Stimulated activated CD8-positive, alpha-beta memory T cell treated with anti-CD3 and anti-CD28 coated beads, Interleukin-12 subunit alpha, Interleukin-12 subunit beta, amount 100 ng/mL, for 24 hours (primary cell): ENCODE data around the gene IRGQ.
"Not testable (repeated sequence)": the region's sequence is repeated elsewhere in the genome, so short reads cannot be mapped to it uniquely, and the experiment has no call there.

Experiments
- DNase-seq: peaks from one replicate; pipeline ENCODE4 v3.0.0-alpha.2; 2020; ENCODE audit errors: extremely low read depth

Gene IRGQ

DNA sequence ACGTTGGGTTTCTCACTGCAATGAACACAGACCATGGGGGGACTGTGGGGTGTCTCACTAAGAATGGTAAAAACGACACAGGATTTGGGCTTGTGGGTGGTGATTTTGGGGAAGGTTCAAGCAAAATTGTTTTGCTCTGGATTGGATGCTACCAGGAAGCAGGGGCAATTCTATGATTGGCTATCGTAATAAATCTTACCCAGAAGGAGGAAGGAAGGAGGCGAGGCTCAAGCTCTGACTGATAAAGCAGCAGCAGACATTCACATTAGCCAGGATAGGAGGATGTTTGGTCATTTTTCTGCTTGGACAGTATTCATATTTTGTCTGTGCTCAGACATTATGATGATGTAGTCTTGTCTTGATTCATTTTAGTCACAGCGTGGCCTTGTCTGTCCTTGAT is 1.9 kb upstream of the IRGQ start:
- no peak for DNase-seq

GRCh38 chr19:43596842-43597461 is 1.0 kb upstream of the IRGQ start:
- DNase-seq, result no peak

DNA sequence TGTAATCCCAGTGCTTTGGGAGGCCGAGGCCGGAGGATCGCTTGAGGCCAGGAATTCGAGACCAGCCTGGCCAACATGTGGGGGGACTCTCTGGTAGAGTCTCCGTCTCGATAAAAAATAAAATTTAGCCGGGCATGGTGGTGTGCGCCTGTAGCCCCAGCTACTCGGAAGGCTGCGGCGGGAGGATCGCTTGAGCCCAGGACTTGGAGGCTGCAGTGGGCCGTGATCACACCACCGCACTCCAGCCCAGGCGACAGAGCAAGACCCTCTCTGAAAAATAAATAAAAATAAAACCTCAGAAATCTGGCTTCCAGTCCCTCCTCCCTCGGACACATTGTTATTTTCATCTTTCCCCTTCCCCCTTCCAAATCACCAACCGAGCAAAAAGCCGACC is 332 bp downstream of the IRGQ start:
- DNase-seq, result no peak

- peak; percentile 9 for DNase-seq
Measured at GRCh38 chr19:43594710-43595604, 977 bp downstream of the IRGQ start.

- no peak for DNase-seq
Measured at GRCh38 chr19:43594081-43594697, 1.7 kb downstream of the IRGQ start.

GRCh38 chr19:43592800-43593350 is 3.1 kb downstream of the IRGQ start:
- DNase-seq, result no peak

DNA sequence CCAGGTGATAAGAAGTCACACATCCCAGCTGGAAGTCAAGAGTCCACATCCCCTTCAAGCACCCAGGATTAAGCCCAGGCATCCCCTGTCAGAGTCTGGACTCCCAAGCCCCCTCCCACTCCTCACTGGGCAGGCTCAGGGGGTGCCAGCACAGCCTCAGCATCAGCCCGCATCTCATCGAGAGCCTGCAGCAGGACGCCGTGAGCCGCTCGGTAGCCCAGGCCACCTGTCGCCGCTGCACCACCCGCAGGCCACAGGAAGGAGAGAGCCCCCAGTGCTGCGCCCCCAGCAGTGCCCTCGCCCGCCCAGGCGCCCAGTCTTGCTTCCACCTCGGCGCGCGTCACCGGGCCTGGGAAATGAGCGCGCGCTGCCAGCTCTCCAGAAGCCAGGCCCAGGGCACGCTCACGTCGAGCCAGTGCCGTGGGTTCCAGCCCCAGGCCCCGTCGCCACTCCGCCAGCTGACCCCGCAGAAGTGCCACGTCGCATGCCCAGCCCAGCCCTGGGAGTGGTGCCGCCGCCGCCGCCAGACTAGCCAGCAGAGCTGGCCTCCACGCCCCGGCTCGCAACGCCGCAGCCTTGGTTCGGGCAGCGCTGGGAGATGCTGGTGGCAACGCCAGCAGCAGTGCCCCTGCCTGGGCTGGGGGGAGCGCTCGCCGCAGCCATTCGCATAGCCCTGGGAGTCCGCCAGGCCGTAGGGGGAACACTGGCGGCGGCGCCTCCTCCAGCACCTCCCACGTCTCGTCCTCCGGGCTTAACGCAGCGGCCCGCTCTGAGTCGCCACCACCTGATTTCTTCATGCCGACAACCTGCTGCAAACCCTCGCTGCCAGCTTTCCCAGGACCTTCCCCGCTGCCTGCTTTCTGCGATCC is 3.8 kb downstream of the IRGQ start:
- DNase-seq, result no peak

- no peak for DNase-seq
Measured at GRCh38 chr19:43589678-43590077, 6.3 kb downstream of the IRGQ start.

GRCh38 chr19:43589277-43589676 is 6.7 kb downstream of the IRGQ start:
- DNase-seq, result no peak

- DNase-seq, result not testable (repeated sequence)
Measured at GRCh38 chr19:43587029-43587428, 8.9 kb downstream of the IRGQ start.

GRCh38 chr19:43586346-43586745 is 9.6 kb downstream of the IRGQ start:
- no peak for DNase-seq

- no peak for DNase-seq
Measured at GRCh38 chr19:43584484-43584883, 11.4 kb downstream of the IRGQ start.

GRCh38 chr19:43582495-43582894 is 13.4 kb downstream of the IRGQ start:
- no peak for DNase-seq

- no peak for DNase-seq
Measured at GRCh38 chr19:43581467-43581866, 14.5 kb downstream of the IRGQ start.

DNA sequence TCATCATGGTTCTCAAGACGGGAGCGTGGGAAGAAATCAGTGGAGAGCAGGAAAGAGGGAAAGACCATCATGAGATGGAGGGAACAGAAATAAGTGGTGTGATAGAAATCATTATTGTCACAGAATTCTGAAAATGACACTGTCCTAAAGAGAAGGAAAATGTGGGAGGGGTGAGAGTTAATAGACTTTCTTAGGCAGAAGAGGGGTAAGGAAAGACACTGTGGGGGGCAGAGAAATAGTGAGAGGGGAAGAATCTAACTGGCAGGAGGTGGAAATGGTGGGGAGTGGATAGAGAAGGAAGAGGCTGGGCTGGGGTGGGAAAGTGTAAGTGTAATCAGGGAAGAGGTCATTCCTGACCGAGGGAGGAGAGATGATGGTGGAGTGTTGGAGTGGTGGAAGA is 17.1 kb downstream of the IRGQ start:
- DNase-seq, result no peak

DNA sequence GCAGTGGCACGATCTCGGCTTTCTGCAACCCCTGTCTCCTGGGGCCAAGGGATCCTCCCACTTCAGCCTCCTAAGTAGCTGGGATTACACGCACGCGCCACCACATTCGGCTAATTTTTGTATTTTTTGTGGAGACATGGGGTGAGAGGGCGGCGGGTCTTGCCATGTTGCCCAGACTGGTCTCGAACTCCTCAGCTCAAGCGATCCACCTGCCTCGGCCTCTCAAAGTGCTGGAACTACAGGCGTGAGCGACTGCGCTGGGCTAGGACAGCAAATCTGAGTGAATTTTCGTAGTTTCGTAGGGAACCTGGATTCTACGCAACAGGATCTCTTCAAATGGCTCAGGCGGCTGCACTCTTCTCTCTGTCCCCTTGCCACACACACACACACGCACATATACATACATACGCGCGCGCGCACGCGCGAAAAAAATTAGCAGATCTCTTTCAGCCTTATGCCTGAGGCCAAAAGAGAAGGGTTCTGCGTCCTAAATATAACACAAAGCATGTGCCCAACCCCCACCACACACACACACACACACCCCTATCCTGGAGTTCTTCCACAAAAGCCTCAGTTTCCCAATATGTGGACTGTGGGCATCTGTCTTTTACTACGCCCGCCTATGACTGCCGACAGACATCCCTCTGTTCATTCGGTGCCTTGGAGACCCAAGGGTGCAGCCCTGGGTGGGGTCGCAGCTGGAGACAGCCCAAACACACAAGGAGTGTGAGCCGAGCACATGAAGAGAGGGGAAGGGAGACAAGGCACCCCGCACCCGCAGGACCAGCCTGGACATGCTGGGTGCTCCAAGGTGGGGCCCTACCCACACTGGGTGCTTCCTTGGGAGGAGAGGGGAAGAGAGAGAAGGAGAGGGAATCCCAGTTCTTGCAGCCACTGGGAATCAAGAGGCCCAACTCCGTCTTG is 19.7 kb downstream of the IRGQ start:
- no peak for DNase-seq

GRCh38 chr19:43575156-43575950 is 20.6 kb downstream of the IRGQ start, which contains the start of the genes PINLYP and XRCC1:
Gene PINLYP (plus strand): TSS chr19:43575801. CDS start chr19:43577192, 1,391 bp downstream.
Gene XRCC1 (minus strand): TSS chr19:43575527. CDS start chr19:43575458, 69 bp downstream.
- DNase-seq, result peak; percentile 95

GRCh38 chr19:43574424-43575155 is 21.3 kb downstream of the IRGQ start:
- DNase-seq, result no peak

- no peak for DNase-seq
Measured at GRCh38 chr19:43572171-43572588, 23.8 kb downstream of the IRGQ start.
